Lower leg skin (tissue), 4 donors: ENCODE measurements around the gene CEP83. TPM values are rescaled to one million over a fixed set of nuclear protein-coding genes. Genes with fewer than 3 reads are reported as not detected.
"Not testable (repeated sequence)": the region's sequence is repeated elsewhere in the genome, so short reads cannot be mapped to it uniquely, and the experiment has no call there.

Source experiments
- DNase-seq, 2 donors: peaks; one replicate each; pipeline ENCODE4 v3.0.0-alpha.2; 2019; ENCODE audit warnings: low spot score in 2 of 2
- H3K4me3 ChIP-seq: fragments of 200-600 bp; sonication (generic); 2 replicates; pipeline ENCODE4 v1.5.1; 2017; ENCODE audit warnings: mild to moderate bottlenecking, low read depth; ENCODE audit not compliant: poor library complexity, severe bottlenecking
- CTCF ChIP-seq, 3 donors: fragments of 450-650 bp; IDR thresholded peaks; one replicate each; pipeline ENCODE4 v1.5.1; 2016; ENCODE audit warnings: antibody characterized with exemption in 3 of 3, mild to moderate bottlenecking in 3 of 3, moderate library complexity in 2 of 3
- POLR2A ChIP-seq, 2 donors: fragments of 450-650 bp; IDR thresholded peaks; one replicate each; pipeline ENCODE4 v1.6.1; 2016 to 2017; ENCODE audit warnings: antibody characterized with exemption in 2 of 2, mild to moderate bottlenecking in 1 of 2, moderate library complexity in 1 of 2
- WGBS, 2 donors: methylation state at CpG; one replicate each; pipeline ENCODE4 v1.1.5; 2018; 5-methylcytosine and 5-hydroxymethylcytosine counted together
- intact Hi-C: fragments of 100-400 bp; cut with DNase I; formaldehyde crosslinking; loops from one replicate; pipeline ENCODE4 v1.15.0; 2023; ENCODE audit warnings: low total_unique reads
- total RNA-seq, 4 donors: library from RNA; depleted of rRNA; stranded (reverse); fragments of >200 nt; gene quantifications; one replicate each; pipeline ENCODE4 v1.1.0, GENCODE V29; 2016

Gene CEP83
- total RNA-seq, 4 donors from 2014 or later = 2.8 to 7.9 (median 6.5) TPM

- DNase-seq = no peak
- intact Hi-C loops = no loop called here
- H3K4me3 ChIP-seq = no peak overlapping the region
- no peak for TF ChIP-seq CTCF (IDR thresholded peaks at IDR 0.05)
- TF ChIP-seq POLR2A (IDR thresholded peaks at IDR 0.05) = no peak
- 79 to 86% methylated on average over 1 of the region's 1 CpG for WGBS, 2 donors
Measured at GRCh38 chr12:94418517-94418916, 41.1 kb downstream of the CEP83 start.

DNA sequence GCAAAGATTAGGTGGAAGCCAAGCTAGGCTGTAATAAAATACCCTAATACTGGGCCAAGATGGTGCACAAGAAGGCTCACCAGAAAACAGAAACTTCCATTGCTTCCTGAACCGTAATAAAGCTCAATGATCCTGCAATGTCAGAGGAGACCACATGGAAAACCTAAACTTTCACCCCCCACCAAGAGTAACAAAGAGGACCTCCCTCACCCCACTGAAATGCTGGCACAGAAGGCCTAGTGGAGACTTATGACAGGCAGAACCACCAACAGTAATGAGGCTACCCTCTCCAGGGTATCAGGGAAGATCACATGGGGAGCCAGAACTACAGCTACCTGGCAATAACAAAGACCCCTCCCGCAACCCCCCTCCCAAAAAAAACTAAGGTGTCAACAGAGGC is 43.1 kb downstream of the CEP83 start:
- TF ChIP-seq POLR2A (IDR thresholded peaks at IDR 0.05) (no peak), CTCF (IDR thresholded peaks at IDR 0.05) (no peak)
- DNase-seq = no peak
- intact Hi-C loops = no loop called here
- 91 to 93% methylated on average over 2 of the region's 2 CpGs for WGBS, 2 donors
- no peak overlapping the region for H3K4me3 ChIP-seq

GRCh38 chr12:94415066-94415465 is 44.6 kb downstream of the CEP83 start:
- intact Hi-C loops = no loop called here
- TF ChIP-seq POLR2A (IDR thresholded peaks at IDR 0.05) (no peak), CTCF (IDR thresholded peaks at IDR 0.05) (no peak)
- no peak overlapping the region for H3K4me3 ChIP-seq
- no peak for DNase-seq

- 67 to 78% methylated on average over 3 of the region's 3 CpGs for WGBS, 2 donors
- intact Hi-C loops = no loop called here
- H3K4me3 ChIP-seq = no peak overlapping the region
- TF ChIP-seq CTCF (IDR thresholded peaks at IDR 0.05) (no peak), POLR2A (IDR thresholded peaks at IDR 0.05) (no peak)
- no peak for DNase-seq
Measured at GRCh38 chr12:94405413-94406116, 54.1 kb downstream of the CEP83 start.

- intact Hi-C loops = no loop called here
- DNase-seq = no peak
- H3K4me3 ChIP-seq = no peak overlapping the region
- WGBS, 2 donors = 79 to 80% methylated on average over 2 of the region's 2 CpGs
- TF ChIP-seq POLR2A (IDR thresholded peaks at IDR 0.05) (no peak), CTCF (IDR thresholded peaks at IDR 0.05) (no peak)
Measured at GRCh38 chr12:94404854-94405253, 54.8 kb downstream of the CEP83 start.

- DNase-seq = no peak
- no peak overlapping the region for H3K4me3 ChIP-seq
- WGBS, 2 donors = 88 to 91% methylated on average over 2 of the region's 2 CpGs
- intact Hi-C loops = no loop called here
- TF ChIP-seq CTCF (IDR thresholded peaks at IDR 0.05) (no peak), POLR2A (IDR thresholded peaks at IDR 0.05) (no peak)
Measured at GRCh38 chr12:94401326-94401725, 58.3 kb downstream of the CEP83 start.

DNA sequence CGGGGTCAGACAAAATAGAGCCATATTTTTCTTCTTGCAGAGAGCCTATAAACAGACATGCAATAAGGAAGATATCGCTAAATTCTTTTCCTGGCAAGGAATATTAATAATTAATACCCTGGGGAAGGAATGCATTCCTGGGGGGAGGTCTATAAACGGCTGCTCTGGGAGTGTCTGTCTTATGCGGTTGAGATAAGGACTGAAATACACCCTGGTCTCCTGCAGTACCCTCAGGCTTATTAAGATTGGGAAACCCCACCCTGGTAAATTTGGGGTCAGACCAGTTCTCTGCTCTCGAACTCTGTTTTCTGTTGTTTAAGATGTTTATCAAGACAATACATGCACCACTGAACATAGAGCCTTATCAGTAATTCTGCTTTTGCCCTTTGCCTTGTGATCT is 61.0 kb downstream of the CEP83 start:
- WGBS, 2 donors = 85 to 91% methylated on average over 5 of the region's 5 CpGs
- intact Hi-C loops, H3K4me3 ChIP-seq, DNase-seq: not testable (repeated sequence)
